IMR-90 (cell line): ENCODE results near the gene ST3GAL5. TPM values are rescaled to one million over a fixed set of nuclear protein-coding genes. Genes with fewer than 3 reads are reported as not detected.

Experiments used
- ATAC-seq: fragments of 200-7000 bp; cut with Tn5 transposase; 2 replicates; pipeline ENCODE4 v1.9.1; 2020; ENCODE audit warnings: low read depth, mild to moderate bottlenecking, moderate library complexity
- BruUV-seq: library from RNA; stranded (reverse); fragments of 400-500 nt; replicated peaks from 2 replicates; lab custom pipeline; 2021; lab: Mats Ljungman, UMichigan
- CTCF ChIA-PET: fragments of 300-600 bp; formaldehyde crosslinking; extraction: SDS; loops from one replicate; lab custom pipeline; 2021; ENCODE audit warnings: antibody characterized with exemption; lab: Yijun Ruan, JAX
- POLR2A ChIA-PET: fragments of 300-600 bp; sonication (Branson Sonifier 250); formaldehyde crosslinking; loops from one replicate; lab custom pipeline; 2022; ENCODE audit warnings: antibody characterized with exemption; ENCODE audit not compliant: unreplicated experiment; lab: Charles Lee
- DNase-seq: peaks from one replicate; pipeline ENCODE4 v3.0.0; 2013
- H2AFZ ChIP-seq: replicated peaks from 2 replicates; pipeline ENCODE3; 2013; ENCODE audit warnings: low read length, mild to moderate bottlenecking; ENCODE audit not compliant: poor library complexity
- H2AK5ac ChIP-seq: 2 replicates; pipeline ENCODE4 v1.6.1; 2013; ENCODE audit warnings: low read depth, low read length, inconsistent platforms
- H2AK9ac ChIP-seq: replicated peaks from 2 replicates; pipeline ENCODE3; 2013; ENCODE audit warnings: mild to moderate bottlenecking, low read depth, low read length, moderate library complexity; ENCODE audit not compliant: poor library complexity
- H2BK120ac ChIP-seq: 2 replicates; pipeline ENCODE4 v1.6.1; 2013; ENCODE audit warnings: low read depth, low read length, inconsistent platforms
- H2BK15ac ChIP-seq: 3 replicates; pipeline ENCODE4 v1.6.1; 2013; ENCODE audit warnings: low read depth, low read length, inconsistent platforms
- H2BK20ac ChIP-seq: 2 replicates; pipeline ENCODE4 v1.6.1; 2013; ENCODE audit warnings: low read depth, mild to moderate bottlenecking, inconsistent platforms, low read length, moderate library complexity
- H2BK5ac ChIP-seq: 2 replicates; pipeline ENCODE4 v1.6.1; 2013; ENCODE audit warnings: mild to moderate bottlenecking, low read depth, low read length, inconsistent platforms; ENCODE audit not compliant: poor library complexity, severe bottlenecking
- H3K14ac ChIP-seq: replicated peaks from 2 replicates; pipeline ENCODE4 v1.6.1; 2013; ENCODE audit warnings: low read depth, low read length, inconsistent platforms
- H3K18ac ChIP-seq: 2 replicates; pipeline ENCODE4 v1.6.1; 2013; ENCODE audit warnings: low read depth, low read length, control low read depth
- H3K23ac ChIP-seq: 2 replicates; pipeline ENCODE4 v1.6.1; 2013; ENCODE audit warnings: low read depth, low read length, inconsistent platforms
- H3K27ac ChIP-seq: 2 replicates; pipeline ENCODE4 v1.5.1; 2013; ENCODE audit warnings: mild to moderate bottlenecking, control low read depth, low read length; ENCODE audit not compliant: insufficient read depth
- H3K27me3 ChIP-seq: 2 replicates; pipeline ENCODE4 v1.6.1; 2013; ENCODE audit warnings: low read length; ENCODE audit not compliant: control insufficient read depth, insufficient read depth
- H3K36me3 ChIP-seq: 2 replicates; pipeline ENCODE4 v1.6.1; 2013; ENCODE audit warnings: low read length, mixed read lengths; ENCODE audit not compliant: control insufficient read depth, insufficient read depth
- H3K4ac ChIP-seq: 2 replicates; pipeline ENCODE4 v1.6.1; 2013; ENCODE audit warnings: low read depth, low read length, inconsistent platforms
- H3K4me1 ChIP-seq: 2 replicates; pipeline ENCODE4 v1.6.1; 2013; ENCODE audit warnings: low read length, mixed read lengths; ENCODE audit not compliant: control insufficient read depth, insufficient read depth
- H3K4me2 ChIP-seq: 2 replicates; pipeline ENCODE4 v1.6.1; 2013; ENCODE audit warnings: low read depth, mild to moderate bottlenecking, control low read depth, low read length, moderate library complexity
- H3K4me3 ChIP-seq: 2 replicates; pipeline ENCODE4 v1.5.1; 2013; ENCODE audit warnings: low read depth, mild to moderate bottlenecking, control low read depth, low read length, moderate library complexity; ENCODE audit not compliant: insufficient read depth
- H3K56ac ChIP-seq: 2 replicates; pipeline ENCODE4 v1.6.1; 2013; ENCODE audit warnings: low read length, inconsistent platforms; ENCODE audit not compliant: insufficient read depth; ENCODE audit errors: extremely low read depth
- H3K79me1 ChIP-seq, 2 experiments: 2 replicates each; pipeline ENCODE4 v1.6.1; 2013; ENCODE audit warnings: low read length in 2 of 2, inconsistent platforms in 1 of 2, low read depth in 1 of 2
- H3K9ac ChIP-seq: 2 replicates; pipeline ENCODE4 v1.6.1; 2013; ENCODE audit warnings: low read depth, low read length, control low read depth
- H3K9me1 ChIP-seq: 2 replicates; pipeline ENCODE4 v1.6.1; 2013; ENCODE audit warnings: low read length, inconsistent platforms; ENCODE audit not compliant: insufficient read depth
- H3K9me3 ChIP-seq: 2 replicates; pipeline ENCODE4 v1.6.1; 2013; ENCODE audit warnings: low read length; ENCODE audit not compliant: control insufficient read depth, insufficient read depth
- H4K20me1 ChIP-seq: 2 replicates; pipeline ENCODE4 v1.6.1; 2013; ENCODE audit warnings: low read length, inconsistent platforms; ENCODE audit not compliant: insufficient read depth
- H4K5ac ChIP-seq: 2 replicates; pipeline ENCODE4 v1.6.1; 2013; ENCODE audit warnings: mild to moderate bottlenecking, low read depth, low read length, control low read depth
- H4K8ac ChIP-seq, 2 experiments: 2 replicates each; pipeline ENCODE4 v1.6.1; 2013; ENCODE audit warnings: low read depth in 2 of 2, low read length in 2 of 2, control low read depth in 1 of 2, inconsistent platforms in 1 of 2
- H4K91ac ChIP-seq: 2 replicates; pipeline ENCODE4 v1.6.1; 2013; ENCODE audit warnings: low read depth, low read length, inconsistent platforms; ENCODE audit not compliant: insufficient read depth
- BHLHE40 ChIP-seq: fragments of 150-350 bp; IDR thresholded peaks from 2 replicates; pipeline ENCODE4 v1.6.1; 2016; ENCODE audit warnings: mild to moderate bottlenecking, low read depth, low read length
- CEBPB ChIP-seq: IDR thresholded peaks from 2 replicates; pipeline ENCODE4 v1.6.1; 2012; ENCODE audit warnings: low read depth, low read length, improper control_type of control experiment
- CHD1 ChIP-seq: IDR thresholded peaks from 2 replicates; pipeline ENCODE4 v1.6.1; 2012; ENCODE audit warnings: low read depth, low read length, improper control_type of control experiment
- FOS ChIP-seq: fragments of 150-350 bp; IDR thresholded peaks from 2 replicates; pipeline ENCODE4 v1.6.1; 2016; ENCODE audit warnings: low read depth, low read length
- MAFK ChIP-seq: IDR thresholded peaks from 2 replicates; pipeline ENCODE4 v1.6.1; 2012; ENCODE audit warnings: low read depth, low read length, improper control_type of control experiment
- MAZ ChIP-seq: IDR thresholded peaks from 2 replicates; pipeline ENCODE4 v1.6.1; 2012; ENCODE audit warnings: low read depth, mild to moderate bottlenecking, low read length, improper control_type of control experiment, moderate library complexity, borderline replicate concordance
- POLR2A ChIP-seq: IDR thresholded peaks from 2 replicates; pipeline ENCODE4 v1.6.1; 2012; ENCODE audit warnings: mild to moderate bottlenecking, low read depth, low read length
- RAD21 ChIP-seq: IDR thresholded peaks from 2 replicates; pipeline ENCODE4 v1.6.1; 2012; ENCODE audit warnings: low read length, improper control_type of control experiment
- RCOR1 ChIP-seq: IDR thresholded peaks from 2 replicates; pipeline ENCODE4 v1.6.1; 2012; ENCODE audit warnings: mild to moderate bottlenecking, low read length, improper control_type of control experiment; ENCODE audit not compliant: insufficient replicate concordance
- RFX5 ChIP-seq: IDR thresholded peaks from 2 replicates; pipeline ENCODE4 v1.8.0; 2012; ENCODE audit warnings: low read depth, mild to moderate bottlenecking, low read length, moderate library complexity
- WGBS, 2 experiments: methylation state at CpG; one replicate each; pipeline versions ENCODE4 v1.1.5 to v1.1.7; 2013; ENCODE audit warnings: missing lambda C conversion rate in 2 of 2; ENCODE audit not compliant: insufficient read length in 1 of 2; ENCODE audit errors: extremely low coverage in 2 of 2; 5-methylcytosine and 5-hydroxymethylcytosine counted together
- dilution Hi-C: fragments of 300-500 bp; cut with HindIII; formaldehyde crosslinking; loops from one replicate; pipeline ENCODE4 v1.14.3; 2018; ENCODE audit warnings: low sequenced_read_pairs; ENCODE audit not compliant: unreplicated experiment
- in situ Hi-C: fragments of 300-500 bp; cut with MboI; formaldehyde crosslinking; loops from 3 replicates; pipeline ENCODE4 v1.14.3; 2019; ENCODE audit warnings: low sequenced_read_pairs, inconsistent platforms, mixed read lengths
- intact Hi-C: fragments of 100-400 bp; cut with micrococcal nuclease; formaldehyde crosslinking; loops from 2 replicates; pipeline ENCODE4 v1.10.0; 2022
- polyA plus RNA-seq, 3 experiments: library from polyadenylated mRNA; depleted of rRNA; stranded (reverse); fragments of >200 nt; gene quantifications; 2 replicates each; pipeline ENCODE4 v1.2.3, GENCODE V29; 2012; ENCODE audit warnings: low replicate concordance in 1 of 3
- total RNA-seq: library from RNA; depleted of rRNA; stranded (reverse); fragments of >200 nt; gene quantifications from 2 replicates; pipeline ENCODE4 v1.2.3, GENCODE V29; 2012
- TF ChIP-seq, protein P1 (sequence below): conservative IDR thresholded peaks from 2 replicates; pipeline ENCODE4 v1.5.1; 2012; ENCODE audit warnings: mild to moderate bottlenecking, low read depth, low read length, improper control_type of control experiment
- TF ChIP-seq, protein P2 (sequence below): fragments of 150-350 bp; IDR thresholded peaks from 2 replicates; pipeline ENCODE4 v1.6.1; 2016; ENCODE audit warnings: low read depth, mild to moderate bottlenecking, low read length, moderate library complexity, borderline replicate concordance

The ST3GAL5 gene
- total and polyA plus RNA-seq, 2 of the 4 experiments (the other 2 are of a cell fraction): 16.8 to 21.0 TPM

DNA sequence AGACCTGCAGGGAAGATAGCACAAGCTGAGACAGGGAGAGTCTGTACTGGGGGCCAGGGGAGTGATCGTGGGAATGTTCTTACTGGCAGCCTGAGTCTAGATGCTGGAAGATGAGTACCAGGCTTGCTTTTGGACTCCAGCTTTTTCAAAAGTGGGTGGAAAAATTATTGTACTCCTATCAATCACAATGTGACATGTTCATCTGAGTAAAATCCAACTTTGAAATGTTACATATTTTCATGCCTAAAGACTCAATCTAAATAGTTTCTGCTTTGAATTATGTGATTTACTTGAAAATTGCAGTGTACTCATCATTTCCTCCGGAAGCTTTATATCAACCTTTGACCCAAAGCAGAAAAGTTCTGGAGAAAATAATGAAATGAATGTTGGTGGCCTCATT, 49.7 kb upstream of the ST3GAL5 start:
- Histone ChIP-seq H3K9ac (no peak overlapping the region), H3K36me3 (no peaks in the 10 kb centered on the region), H3K4me2 (no peak overlapping the region), H3K79me1 (no peaks in the 10 kb centered on the region), H3K18ac (no peak overlapping the region), H3K4me3 (no peak overlapping the region), H4K91ac (no peak overlapping the region), H2BK20ac (no peak overlapping the region), H2BK15ac (no peak overlapping the region), H2BK120ac (no peak overlapping the region), H3K4me1 (peaks cover 3% of the 10 kb centered on the region; the same call in 1 of the 2 replicates), H2AK5ac (no peak overlapping the region), H4K5ac (no peak overlapping the region), H3K4ac (no peak overlapping the region), H3K9me3 (peaks cover 12% of the 10 kb centered on the region), H2AFZ (no peak overlapping the region), H4K20me1 (no peaks in the 10 kb centered on the region), H3K9me1 (peaks cover 5% of the 10 kb centered on the region; the same call in 1 of the 2 replicates), H3K14ac (no peak overlapping the region), H4K8ac (no peak overlapping the region), H3K56ac (no peak overlapping the region), H3K23ac (no peak overlapping the region), H3K27ac (no peak overlapping the region), H2AK9ac (no peak overlapping the region), H2BK5ac (no peak overlapping the region), H3K27me3 (peaks cover 2% of the 10 kb centered on the region; the same call in 1 of the 2 replicates)
- CTCF ChIA-PET: no interaction called here
- in situ Hi-C loops (no loop called here), intact Hi-C loops (no loop called here), dilution Hi-C loops (no loop called here)
- no CpG with 5 or more reads among the region's 2 CpGs for WGBS, 2 experiments
- POLR2A ChIA-PET: no interaction called here
- no peak for DNase-seq
- ATAC-seq: no peak
- no peak for TF ChIP-seq MAZ
- no peak for TF ChIP-seq BHLHE40
- TF ChIP-seq CEBPB: no peak
- no peak for TF ChIP-seq RAD21
- no peak for TF ChIP-seq RCOR1
- TF ChIP-seq FOS: no peak
- no peak for TF ChIP-seq RFX5
- TF ChIP-seq CHD1: no peak
- TF ChIP-seq MAFK: no peak
- no peak for TF ChIP-seq POLR2A
- TF ChIP-seq, protein P1, sequence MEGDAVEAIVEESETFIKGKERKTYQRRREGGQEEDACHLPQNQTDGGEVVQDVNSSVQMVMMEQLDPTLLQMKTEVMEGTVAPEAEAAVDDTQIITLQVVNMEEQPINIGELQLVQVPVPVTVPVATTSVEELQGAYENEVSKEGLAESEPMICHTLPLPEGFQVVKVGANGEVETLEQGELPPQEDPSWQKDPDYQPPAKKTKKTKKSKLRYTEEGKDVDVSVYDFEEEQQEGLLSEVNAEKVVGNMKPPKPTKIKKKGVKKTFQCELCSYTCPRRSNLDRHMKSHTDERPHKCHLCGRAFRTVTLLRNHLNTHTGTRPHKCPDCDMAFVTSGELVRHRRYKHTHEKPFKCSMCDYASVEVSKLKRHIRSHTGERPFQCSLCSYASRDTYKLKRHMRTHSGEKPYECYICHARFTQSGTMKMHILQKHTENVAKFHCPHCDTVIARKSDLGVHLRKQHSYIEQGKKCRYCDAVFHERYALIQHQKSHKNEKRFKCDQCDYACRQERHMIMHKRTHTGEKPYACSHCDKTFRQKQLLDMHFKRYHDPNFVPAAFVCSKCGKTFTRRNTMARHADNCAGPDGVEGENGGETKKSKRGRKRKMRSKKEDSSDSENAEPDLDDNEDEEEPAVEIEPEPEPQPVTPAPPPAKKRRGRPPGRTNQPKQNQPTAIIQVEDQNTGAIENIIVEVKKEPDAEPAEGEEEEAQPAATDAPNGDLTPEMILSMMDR: no peak
- TF ChIP-seq, protein P2, sequence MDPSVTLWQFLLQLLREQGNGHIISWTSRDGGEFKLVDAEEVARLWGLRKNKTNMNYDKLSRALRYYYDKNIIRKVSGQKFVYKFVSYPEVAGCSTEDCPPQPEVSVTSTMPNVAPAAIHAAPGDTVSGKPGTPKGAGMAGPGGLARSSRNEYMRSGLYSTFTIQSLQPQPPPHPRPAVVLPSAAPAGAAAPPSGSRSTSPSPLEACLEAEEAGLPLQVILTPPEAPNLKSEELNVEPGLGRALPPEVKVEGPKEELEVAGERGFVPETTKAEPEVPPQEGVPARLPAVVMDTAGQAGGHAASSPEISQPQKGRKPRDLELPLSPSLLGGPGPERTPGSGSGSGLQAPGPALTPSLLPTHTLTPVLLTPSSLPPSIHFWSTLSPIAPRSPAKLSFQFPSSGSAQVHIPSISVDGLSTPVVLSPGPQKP: no peak
- BruUV-seq: no TSS peak
